ENCODE results near the gene MOGAT2.

DNA sequence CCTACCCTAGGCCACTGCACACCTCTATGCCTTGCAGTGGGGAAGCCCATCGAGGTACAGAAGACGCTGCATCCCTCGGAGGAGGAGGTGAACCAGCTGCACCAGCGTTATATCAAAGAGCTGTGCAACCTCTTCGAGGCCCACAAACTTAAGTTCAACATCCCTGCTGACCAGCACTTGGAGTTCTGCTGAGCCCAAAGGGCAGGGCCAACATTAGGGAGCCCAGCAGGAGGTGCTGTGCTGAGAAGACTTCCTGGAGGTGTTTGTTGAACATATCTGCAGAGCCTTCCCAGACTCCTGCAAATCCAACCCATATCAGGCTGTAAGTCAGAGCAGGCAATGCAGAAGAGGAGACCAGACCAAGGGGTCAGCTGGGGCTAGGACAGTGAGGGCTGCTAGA is 13.5 kb downstream of the MOGAT2 start:
- TF ChIP-seq, protein P1, sequence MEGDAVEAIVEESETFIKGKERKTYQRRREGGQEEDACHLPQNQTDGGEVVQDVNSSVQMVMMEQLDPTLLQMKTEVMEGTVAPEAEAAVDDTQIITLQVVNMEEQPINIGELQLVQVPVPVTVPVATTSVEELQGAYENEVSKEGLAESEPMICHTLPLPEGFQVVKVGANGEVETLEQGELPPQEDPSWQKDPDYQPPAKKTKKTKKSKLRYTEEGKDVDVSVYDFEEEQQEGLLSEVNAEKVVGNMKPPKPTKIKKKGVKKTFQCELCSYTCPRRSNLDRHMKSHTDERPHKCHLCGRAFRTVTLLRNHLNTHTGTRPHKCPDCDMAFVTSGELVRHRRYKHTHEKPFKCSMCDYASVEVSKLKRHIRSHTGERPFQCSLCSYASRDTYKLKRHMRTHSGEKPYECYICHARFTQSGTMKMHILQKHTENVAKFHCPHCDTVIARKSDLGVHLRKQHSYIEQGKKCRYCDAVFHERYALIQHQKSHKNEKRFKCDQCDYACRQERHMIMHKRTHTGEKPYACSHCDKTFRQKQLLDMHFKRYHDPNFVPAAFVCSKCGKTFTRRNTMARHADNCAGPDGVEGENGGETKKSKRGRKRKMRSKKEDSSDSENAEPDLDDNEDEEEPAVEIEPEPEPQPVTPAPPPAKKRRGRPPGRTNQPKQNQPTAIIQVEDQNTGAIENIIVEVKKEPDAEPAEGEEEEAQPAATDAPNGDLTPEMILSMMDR (IDR thresholded peaks at IDR 0.05): no peak
- TF ChIP-seq POLR2A (IDR thresholded peaks at IDR 0.05): no peak

Data from testis (tissue), 2 donors.